Left renal cortex interstitium (tissue), 4 donors: ENCODE measurements around the gene SLC36A4. TPM values are rescaled to one million over a fixed set of nuclear protein-coding genes. Genes with fewer than 3 reads are reported as not detected.
"Not testable (repeated sequence)": the region's sequence is repeated elsewhere in the genome, so short reads cannot be mapped to it uniquely, and the experiment has no call there.

Source experiments
- DNase-seq, 4 donors: peaks; one replicate each; pipeline ENCODE4 v3.0.0-alpha.2; 2013; ENCODE audit warnings: low read depth in 4 of 4, low spot score in 2 of 4, missing footprints in 1 of 4
- polyA plus RNA-seq, 4 donors: library from polyadenylated mRNA; unstranded; fragments of 120-200 nt; gene quantifications; one replicate each; pipeline ENCODE4 v1.2.1, GENCODE V29; 2013; ENCODE audit not compliant: insufficient read length in 4 of 4

Gene SLC36A4
- polyA plus RNA-seq, 4 donors, result 17.1 to 23.2 (median 19.1) TPM

DNA sequence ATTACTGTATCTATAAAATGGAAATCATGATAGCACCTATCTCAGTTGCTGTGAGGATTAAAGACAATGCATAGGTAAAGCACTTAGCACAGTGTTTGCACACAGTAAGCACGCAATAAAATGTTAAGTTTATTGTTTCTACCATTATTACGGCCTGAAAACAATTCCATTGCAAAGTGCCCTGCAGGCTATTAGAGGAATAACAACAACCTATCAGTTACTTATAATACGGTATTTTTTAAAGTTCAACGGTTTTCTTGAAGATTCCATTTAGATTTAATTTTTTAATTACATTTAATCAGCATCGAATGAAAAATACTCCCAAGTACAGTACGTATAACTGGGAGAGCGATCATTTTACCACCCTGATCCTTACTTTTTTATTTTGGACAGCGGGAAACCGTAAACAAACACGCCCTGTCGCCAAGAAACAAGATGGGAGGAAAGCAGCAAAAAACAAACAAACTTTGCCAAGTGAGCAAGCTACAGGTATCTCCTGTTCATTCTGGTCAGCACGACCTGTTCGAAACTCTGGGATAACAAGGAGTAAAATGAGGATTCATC is 893 bp downstream of the SLC36A4 start:
- peak in 2 of 4 donors; percentile 23 to 86 for DNase-seq

DNA sequence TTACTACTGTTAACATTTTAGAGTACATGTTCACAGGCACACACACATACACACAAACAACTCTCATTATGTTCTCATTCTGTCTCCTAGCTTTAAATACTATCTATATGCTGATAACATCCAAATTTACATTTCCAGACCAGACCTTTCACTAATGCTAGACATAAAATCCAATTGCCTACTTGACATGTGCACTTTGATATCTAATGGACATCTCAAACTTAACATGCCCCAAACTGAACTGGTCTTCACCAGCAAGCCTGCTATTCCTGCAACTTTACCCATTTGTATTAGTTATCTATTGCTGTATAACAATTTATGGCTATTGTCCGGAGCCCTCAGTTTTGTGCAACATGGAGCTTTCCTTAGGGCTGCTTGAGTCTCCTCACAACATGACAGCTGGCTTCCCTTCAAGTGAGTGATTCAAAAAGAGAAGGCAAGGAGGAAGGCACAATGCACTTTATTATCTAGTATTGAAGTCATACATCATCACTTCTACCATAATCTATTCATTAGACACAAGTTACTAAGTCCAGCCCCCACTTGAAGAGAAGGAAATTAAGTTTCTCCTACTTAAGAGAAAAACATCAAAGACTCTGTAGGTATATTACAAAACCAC is 3.0 kb downstream of the SLC36A4 start:
- DNase-seq, result no peak

DNA sequence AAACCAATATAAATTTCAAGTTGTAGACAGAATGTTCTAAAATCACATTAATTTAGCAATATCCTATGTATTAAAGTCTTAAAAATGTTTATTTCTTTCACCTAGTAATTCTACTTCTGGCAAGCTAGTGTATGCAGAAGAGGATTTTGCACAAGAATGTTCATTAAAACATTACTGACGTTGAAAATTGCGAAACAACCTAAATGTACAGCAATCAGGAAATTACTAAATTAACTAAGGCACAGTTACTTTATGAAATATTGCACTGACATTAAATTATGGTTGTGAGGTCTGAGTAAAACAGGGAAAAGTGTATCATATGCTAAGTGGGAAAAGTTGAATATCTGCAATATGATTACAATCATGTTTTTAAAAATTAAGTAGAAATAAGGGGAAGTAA is 4.1 kb downstream of the SLC36A4 start:
- DNase-seq, result no peak

DNA sequence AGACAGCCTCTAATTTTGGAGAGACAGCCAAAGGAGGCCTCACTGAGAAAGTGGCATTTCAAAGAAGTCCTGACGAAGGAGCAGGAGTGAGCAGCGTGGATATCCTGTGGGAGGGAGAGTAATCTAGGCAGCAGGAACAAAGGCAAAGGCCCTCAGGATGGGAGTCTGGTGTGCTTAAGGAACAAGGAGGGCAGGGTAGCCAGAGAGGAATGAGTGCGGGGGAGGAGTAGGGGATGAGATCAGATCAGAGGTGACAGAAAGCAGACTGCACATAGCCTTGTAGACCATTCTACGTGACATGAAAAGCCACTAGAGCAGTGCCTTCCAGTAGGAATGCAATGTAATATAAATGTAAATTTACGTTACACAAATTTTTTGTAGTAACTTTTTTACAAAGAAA is 5.6 kb downstream of the SLC36A4 start:
- no peak for DNase-seq

DNA sequence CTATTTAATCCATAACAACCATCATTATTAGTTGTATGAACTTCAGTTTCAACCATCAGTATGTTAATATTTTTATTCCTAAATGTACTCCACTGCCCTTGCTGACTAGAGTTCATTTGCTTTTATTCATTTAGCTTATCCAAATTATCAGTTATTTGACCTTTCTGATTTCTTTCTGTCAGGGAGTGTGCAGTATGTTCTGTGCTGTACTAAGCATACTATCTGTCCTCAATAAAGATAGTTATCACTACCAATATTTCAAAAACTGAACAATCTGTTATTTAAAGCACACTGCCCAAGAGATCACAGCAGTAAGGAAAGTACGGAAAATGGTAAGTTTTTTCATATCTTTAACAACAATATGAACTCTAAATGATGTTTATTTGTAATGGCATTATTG is 8.3 kb downstream of the SLC36A4 start:
- DNase-seq, result no peak

DNA sequence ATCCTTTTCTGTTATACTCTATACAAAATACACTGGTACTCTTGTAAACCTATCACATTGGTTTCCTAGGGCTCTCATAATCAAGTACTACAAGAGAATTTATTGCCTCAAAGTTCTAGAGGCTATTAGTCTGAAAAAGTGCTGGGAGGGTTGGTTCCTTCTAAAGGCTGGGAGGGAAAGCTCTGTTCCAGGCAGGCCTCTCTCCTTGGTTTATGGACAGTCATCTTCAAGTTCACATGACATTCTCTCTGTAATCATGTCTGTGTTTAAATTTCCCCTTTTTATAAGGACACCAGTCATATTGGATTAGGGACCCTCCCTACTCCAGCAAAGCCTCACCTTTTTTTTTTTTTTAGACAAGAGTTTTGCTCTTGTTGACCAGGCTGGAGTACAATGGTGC is 9.1 kb downstream of the SLC36A4 start:
- DNase-seq, result no peak

DNA sequence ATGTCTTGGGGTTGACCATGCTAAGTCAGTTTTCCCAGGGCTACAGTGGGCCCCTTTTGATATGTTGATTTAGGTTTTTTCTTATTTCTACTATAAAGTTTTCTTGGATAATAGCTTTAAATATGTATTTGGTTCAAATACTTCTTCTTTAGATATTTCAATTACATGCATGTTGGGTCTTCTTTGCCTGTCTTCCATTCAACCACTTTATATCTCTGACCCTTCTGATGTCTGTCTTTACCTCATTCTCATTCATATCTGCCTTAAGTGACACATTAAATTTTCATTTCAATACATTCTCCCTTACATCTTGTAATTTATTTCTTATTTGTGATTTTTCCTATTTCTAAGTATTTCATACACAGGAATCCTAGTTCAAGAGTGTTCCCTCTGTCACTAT is 10.5 kb downstream of the SLC36A4 start:
- DNase-seq, result no peak

DNA sequence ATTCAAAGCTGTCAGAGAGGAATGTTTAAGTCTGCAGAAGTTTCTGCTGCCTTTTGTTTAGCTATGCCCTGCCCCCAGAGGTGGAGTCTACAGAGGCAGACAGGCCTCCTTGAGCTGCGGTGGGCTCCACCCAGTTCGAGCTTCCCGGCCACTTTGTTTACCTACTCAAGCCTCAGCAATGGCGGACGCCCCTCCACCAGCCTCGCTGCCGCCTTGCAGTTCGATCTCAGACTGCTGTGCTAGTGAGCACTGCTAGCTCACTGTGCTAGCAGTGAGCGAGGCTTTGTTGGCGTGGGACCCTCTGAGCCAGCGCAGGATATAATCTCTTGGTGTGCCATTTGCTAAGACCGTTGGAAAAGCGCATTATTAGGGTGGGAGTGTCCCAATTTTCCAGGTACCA is 19.9 kb downstream of the SLC36A4 start:
- not testable (repeated sequence) for DNase-seq

DNA sequence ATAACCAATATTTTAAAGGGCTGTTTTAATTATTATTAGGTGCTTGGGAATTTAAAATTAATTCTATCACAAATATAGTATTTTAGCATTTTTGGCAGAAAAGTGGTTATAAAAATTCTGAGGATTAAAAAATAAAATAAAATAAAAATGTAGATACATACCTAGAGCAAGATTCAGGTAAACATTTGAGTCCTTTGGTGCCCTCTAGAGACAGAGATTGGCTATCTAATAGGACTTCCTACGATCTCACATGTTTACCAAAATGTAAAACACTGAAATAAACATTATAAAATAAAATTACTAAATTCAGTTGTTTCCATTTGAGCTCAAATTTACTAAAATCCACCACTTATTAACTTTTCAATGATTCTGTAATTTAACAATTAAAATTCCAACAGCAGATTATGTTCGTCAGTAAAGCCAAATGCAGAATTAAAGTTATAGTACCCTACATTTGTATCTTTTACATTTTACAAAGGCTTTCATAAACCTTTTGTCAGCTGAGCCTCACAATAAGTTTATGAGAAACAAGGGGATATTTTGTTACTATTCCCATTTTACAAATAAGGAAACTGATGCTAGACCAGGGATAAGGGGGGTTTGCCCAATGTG is 27.7 kb downstream of the SLC36A4 start:
- no peak for DNase-seq

DNA sequence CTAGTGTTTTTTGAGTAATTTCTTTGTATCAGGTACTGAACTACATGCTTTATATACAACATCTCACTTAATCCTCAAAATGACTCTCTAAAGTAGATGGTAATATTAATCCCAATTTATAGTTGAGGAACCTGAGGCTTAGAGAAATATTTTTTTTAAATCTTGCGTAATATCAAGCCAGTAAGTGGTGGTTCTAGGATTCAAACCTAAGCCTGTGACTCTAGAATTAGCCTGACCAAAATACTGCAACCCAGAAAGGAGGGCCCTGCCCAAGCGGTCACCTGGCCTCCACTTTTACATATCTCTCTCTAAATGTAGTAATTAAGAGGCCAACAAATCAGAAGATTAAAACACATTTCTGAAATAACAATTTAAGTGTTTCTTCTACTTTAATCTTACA is 28.6 kb downstream of the SLC36A4 start:
- DNase-seq, result no peak

DNA sequence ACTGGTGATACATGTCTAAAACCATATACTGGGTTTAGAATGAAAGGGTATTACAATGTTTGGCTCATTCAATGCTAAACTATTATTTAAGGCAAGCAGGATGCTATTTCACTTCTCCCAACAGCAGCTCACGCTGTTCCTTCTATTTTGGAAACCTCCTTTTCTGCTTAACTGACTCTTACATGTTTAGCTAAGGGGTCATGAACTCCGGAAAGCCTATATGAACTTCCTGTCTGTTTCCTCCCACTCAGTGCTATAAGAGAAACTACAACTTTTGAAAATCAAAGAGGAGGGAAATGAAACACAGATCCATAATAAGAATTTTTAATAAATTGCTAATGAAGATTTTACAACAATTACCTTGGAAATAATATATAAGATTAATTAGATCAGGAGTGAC is 30.9 kb downstream of the SLC36A4 start:
- DNase-seq, result no peak

DNA sequence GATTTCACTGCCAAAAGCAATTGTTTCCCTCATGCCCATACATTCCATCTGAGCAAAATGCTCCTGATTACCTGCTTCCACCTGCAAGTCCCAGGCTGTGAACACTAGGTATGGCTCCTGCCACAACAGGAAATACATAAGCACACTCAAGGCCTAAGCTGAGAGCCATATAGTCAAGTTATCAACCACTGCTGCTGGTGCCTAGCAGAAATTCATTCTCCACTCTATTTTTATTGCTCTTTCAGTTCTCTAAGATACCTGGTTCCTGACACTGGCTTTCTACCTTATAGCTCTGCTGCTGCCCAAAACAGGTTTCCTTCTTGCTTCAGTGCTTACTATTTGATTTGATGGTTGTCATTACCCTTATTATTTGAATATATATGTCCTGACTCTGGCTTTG is 31.6 kb downstream of the SLC36A4 start:
- DNase-seq, result no peak

DNA sequence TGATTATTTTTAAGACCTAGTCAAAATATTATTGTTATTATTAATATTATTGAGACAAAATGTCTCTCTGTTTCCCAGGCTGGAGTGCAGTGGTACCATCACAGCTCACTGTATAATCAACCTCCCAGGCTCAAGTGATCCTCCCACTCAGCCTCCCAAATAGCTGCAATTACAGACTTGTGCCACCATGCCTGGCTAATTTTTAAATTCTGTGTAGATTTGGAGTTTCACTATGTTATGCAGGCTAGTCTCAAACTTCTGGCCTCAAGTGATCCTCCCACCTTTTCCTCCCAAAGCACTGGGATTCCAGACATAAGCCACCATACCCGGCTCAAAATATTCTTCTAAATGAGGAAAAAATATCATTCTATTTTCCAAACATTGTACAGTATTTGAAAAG is 37.0 kb downstream of the SLC36A4 start:
- DNase-seq, result no peak

DNA sequence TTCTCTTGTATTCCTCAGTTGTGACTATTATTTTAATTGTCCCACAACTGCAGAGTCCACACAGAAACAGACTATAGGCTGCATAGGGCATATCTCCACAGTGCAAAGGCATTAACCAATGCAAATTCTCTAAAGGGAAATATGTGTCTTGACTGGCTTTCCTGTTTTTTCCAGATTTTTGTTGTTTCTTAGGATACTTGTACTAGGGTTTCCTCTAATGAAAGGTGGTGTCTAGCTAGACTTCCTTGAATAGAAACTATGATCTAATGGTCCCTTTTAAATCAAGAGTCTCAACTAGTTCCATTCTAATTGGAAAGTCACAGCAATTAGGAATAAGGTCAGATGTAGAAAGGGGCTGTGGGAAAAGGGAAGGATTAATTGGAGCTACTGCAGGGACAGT is 37.6 kb downstream of the SLC36A4 start:
- DNase-seq, result no peak

DNA sequence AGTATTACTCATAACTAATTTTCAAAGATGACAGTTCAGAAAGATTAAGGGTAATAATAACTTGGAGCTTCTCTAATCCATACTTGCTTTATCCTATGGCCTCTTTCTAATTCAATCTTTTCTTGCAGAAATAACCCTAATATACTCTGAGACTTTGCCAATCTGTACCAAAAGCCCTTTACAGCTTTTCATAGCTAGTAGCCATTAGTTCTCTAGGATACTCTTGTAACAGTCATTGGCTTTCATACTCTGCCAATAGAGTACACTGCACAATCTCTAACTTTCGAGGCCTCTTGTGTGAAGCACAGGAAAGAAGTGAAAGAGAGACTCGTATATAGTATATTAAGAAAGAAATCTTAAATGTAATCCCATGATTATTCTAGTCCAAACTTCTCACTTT is 38.1 kb downstream of the SLC36A4 start:
- DNase-seq, result no peak

DNA sequence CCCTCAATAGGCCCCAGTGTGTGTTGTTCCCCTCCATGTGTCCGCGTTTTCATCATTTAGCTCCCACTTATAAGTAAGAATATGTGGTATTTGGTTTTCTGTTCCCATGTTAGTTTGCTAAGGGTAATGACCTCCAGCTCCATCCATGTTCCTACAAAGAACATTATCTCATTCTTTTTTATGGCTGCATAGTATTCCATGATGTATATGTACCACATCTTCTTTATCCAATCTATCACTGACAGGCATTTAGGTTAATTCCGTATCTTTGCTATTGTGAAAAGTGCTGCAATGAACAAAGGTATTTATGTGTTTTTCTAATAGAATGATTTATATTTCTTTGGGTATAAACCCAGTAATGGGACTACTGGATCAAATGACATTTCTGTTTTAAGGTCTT is 42.1 kb downstream of the SLC36A4 start:
- DNase-seq, result no peak

DNA sequence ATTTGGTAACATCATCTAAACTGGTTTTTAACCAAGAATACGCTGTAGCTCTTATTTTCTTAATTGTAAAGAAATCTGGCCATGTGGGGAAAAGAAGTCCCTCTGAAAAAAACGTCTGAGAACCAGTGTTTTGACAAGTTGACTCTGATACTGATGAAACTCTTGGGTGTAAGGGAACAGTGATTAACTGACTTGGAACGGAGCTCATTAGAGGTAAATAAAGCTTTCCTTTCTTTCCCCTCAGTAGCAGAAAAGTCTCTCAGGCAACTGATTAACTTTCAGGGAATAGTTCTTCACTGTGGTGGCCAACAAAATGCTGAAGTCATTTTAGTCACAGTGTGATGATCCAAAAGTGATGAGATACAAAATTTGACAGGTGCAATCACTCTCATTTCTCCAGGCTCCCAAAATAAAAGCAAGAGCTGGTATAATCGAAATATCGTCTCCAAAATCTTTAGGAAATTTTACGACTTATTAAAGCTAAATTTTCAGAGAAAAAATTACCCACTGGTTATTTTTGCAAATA is 52.3 kb downstream of the SLC36A4 start:
- no peak for DNase-seq

DNA sequence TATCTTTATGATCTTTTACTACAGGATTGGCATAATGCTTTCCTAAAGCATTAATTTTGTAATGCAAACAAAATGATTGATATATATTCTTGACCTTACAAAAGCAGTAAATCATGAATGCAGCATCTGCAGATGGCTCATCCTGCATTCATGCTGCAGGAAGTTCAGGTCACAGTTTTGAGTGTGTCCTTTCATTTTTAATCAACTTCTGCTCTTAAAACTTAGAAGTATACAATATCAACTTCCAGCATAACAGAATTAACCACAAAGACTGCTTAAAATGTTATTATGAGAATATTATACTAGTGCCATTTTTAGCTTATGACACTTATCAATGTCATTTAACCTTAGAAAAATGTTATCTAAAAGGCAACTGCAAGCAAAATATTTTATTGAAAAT is 54.0 kb downstream of the SLC36A4 start:
- no peak for DNase-seq

DNA sequence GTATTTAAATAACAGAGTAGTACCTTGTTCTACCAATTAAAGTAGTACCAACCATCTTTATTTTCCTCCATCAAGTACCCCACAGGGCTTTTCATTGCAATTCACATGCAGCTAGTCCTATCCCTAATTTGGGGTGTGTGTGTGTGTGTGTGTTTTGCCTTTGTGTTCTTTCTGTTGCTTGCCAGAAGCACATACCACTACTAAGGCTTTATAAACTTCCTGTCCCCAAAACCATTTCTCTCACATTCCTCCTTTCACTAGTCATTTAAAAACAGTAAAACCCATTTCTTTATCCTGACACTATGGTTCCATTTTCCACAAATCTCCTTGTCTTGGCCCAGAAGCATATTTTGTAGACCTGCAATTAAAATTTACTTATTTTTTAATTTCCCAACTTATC is 54.6 kb downstream of the SLC36A4 start:
- DNase-seq, result no peak

DNA sequence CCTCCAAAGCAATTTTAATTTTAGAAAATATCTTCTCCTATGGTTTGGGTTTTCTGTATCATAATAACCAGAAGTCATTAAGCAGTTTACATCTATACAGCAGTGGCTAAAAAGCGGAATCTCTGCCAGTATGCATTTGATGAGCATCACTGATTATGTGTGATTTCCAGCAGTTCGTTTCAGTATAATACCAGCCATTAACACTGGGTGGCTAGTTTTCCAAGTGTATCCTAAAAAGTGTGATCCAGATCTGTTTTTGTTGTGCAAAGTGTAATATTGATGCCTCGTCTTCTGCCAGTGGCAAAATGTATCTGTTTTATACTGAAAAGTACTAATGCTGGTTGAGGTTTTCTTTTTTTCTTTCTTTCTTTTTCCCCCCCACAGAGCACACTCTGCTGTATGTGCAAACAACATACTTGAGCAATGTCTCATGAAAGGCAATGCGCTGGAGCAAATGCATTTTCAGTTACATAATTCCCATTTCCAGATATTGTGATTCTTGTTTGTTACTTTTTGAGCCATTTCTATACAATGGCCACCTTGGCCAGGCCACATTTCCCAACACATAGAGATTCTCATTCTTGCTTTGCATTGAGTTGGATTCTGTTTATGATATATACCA is 64.2 kb downstream of the SLC36A4 start:
- DNase-seq, result no peak

DNA sequence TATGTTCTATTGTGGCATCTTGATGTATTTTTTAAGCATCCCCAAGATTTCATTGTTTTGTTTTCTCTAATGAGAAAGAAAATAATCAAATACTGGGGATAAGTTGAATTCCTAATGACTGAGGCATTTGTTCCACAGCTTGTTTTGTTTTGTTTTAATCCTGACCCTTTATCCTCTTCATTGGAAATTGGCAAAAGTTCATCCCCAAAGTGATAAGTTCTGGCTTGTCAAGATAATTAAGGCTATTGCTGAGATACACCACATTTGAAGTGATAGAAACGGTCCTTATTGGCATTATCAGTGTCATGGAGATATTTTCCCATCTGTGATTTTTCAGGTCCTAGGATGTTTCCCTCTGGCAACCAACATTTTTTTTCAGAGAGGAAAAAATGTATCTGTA is 65.0 kb downstream of the SLC36A4 start:
- DNase-seq, result no peak

DNA sequence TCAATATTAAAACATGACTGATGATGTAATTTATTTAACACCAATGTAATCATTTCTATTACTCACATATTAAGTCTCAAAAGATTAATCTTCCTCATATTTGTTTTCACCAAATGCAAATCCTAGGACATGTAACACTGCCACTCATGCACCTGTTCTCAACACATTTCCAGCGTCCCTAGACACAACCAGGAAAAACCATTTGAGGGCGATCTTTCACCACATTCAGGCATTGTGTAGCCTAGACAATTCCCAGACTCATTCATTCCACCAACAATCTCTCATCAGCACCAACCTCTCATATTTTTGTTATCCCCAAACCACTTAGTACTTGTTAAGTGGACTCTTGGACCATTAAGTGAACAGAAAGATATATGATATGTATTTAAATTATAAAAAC is 66.1 kb downstream of the SLC36A4 start:
- no peak for DNase-seq
